HG02885 (cell line): ENCODE measurements around the gene ZDHHC14.

Experiments used
- ATAC-seq: cut with Tn5 transposase; IDR thresholded peaks from one replicate; pipeline ENCODE4 v1.9.1; 2021; ENCODE audit warnings: mild to moderate bottlenecking; ENCODE audit not compliant: unreplicated experiment, poor library complexity

The ZDHHC14 gene

DNA sequence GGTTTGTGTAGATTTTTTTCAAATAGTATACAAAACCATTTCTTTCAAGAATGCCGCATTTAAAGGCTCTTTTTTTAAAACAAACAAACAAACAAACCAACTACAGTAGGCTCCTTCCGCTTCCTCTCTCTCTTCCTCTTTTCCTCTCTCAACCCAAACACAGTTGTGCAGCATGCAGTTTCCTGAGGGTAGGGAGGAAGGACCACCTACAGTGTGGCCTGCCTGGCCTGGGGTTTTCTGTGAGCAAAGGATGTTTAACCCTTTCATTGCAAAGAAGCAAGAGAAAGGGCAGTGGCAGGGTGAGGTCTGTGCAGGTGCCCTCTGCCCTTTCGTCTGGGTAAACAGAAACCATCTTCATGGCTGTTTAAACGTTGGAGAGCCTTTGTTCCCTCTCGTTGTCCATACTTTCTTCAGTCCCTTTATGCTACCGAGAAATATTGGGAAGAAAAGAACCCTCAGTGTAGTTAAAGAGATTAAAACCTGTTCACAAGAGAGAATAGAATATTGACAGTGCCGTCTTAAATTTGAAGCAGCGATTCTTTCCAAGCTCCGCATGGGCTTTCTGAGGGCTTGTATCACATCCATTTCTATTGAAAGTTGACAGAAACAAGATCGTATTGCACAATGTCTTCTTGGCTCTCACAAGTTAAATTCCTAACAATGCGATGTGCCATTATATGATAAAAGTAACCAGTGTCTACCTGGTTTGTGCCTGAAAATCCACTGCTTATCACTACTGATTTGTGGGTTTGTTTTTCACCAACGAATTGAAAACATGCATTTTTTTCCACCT lies 226.5 kb downstream of the ZDHHC14 start:
- ATAC-seq, result peak; percentile 46

DNA sequence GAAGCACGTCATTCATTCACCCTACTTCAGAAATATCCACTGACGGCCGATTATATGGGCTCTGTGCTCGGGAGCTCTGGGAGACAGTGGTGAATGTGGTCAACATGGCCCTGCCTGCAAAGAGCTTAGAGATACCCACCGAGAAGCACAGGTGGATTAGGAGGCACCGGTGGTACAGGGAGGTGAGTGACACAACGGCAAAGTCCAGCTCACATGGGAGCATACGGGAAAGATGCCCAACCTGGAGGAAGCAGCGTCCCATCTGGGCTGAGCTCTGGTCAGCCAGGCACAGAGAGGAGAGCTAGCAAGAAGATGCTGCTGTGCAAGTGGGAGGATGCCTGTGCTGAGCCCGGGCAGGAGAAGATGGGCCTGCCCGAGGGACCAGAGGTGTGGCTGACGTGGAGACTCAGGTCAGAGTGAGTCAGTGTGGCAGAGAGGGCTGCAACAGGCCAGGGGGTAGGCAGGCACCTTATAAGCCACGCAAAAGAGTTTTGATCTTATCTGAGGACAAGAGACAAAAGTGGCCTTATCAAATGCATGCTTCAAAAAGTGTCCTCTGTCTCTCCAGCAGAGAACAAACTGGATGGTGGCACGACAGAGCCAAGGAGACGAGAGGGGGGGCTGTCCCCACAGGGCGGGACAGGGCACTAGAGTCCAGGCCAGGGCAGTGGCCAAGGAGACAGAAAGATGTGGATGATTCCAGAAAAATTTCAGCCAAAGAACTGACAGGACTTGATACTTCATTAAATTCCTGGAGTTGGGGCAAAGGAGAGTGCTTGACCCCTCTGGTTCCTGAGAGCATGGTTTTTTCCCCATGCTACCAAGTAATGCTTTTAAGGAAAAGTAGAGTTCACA lies 227.5 kb downstream of the ZDHHC14 start:
- ATAC-seq, result no peak

DNA sequence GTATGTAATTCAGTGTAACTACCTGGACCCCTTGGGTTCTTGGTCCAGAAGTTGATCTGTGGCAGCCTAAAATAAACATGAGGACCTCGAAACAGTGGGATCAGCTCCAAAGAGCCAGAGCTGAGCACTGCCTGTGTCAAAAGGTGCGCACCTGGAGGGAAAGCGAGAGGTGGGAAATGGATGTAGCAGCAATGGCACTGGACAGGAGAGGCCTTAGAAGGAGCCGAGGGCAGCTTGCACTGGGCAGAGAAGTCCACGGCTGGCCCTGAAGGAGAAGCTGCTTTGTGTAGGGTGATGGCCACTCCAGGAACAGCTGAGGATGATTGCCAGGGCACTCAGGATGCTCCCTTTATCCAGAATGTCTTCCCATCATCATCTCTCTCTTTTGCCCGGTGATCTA lies 228.1 kb downstream of the ZDHHC14 start:
- no peak for ATAC-seq

DNA sequence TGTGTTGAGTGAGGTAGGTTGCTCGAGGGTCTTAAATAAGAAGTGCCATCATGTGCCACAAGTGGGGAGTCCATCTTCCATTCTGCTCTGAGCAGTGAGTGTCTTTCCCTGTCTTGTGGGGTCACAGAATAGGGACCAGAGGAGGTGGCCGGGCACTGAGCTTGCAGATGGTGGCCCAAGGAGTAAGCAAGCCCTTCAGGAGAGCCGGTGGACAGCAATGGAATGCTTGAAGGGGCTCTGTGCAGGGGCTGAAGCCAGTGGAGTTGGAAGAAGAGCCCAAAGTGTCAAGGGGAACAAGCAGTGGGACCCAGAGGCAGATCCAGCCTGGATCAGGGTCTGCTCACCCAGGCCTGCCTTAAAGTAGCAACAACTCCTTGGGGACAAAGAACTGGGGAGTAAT lies 228.6 kb downstream of the ZDHHC14 start:
- ATAC-seq, result no peak

DNA sequence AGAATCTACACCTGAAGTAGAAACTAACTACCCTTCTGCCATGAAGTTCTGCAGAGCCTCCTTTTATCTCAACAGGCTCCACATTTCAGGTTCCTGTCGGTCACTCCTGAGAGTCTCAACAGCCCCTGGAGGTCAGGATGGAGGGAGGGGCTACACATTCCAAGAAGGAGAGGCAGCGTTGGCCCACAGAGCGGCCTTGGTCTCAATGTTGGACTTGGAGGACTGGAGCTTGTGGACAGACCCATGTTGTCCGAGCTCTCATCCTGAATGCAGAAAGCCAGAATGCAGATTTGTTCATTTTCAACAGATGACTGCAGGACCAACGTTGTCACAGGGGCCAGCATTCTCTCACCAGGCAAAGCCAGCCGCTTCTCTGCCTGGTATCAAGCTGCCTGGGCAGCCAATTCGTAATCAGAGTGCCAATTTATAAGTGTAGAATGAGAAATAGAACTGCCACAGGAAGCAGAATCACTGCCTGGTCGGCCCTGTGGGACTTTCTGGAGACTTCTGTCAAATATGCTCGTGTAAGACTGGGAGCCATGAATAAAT lies 229.5 kb downstream of the ZDHHC14 start:
- ATAC-seq, result no peak

DNA sequence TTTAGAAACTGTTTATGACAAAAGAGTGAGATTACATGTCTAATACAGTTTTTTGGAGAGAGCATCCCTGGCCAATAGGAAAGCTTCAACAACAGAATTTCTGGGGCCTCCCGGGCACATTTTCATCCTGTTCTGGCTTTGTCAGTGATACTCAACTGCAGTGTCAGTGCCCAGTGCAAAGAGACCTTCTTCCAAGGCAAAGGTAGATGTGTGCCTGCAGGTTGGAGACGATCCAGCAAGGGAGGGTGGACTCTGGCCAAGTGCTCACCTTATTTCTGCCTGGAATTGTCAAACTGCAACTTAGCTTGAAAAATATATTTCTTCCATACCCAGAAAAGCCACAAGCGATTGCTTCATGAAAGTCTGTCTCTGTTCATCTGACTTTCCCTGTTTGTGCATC lies 230.4 kb downstream of the ZDHHC14 start:
- ATAC-seq, result no peak

DNA sequence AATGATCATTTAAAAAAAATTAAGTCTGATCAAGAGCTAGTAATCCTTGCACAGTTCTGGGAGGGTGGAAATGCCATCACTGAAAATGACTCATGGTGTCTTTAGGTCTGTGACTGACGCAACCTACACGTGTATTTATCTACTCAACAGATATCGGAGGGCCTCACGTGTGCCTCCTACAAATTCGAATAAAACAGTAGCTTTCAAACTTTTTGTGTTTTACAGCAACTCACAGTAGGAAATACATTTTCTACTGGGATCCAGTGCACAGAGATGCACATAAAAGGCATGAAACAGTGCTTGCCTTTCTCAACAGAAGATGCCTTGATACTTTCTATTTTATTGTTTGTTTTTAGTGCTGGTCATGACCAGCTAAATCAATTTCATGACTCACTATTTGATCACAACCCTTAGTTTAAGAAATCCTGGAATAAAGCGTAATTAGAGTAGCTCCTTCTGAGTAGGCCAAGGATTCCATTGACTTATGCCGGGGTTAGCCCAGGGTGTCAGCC lies 232.1 kb downstream of the ZDHHC14 start:
- ATAC-seq, result no peak

DNA sequence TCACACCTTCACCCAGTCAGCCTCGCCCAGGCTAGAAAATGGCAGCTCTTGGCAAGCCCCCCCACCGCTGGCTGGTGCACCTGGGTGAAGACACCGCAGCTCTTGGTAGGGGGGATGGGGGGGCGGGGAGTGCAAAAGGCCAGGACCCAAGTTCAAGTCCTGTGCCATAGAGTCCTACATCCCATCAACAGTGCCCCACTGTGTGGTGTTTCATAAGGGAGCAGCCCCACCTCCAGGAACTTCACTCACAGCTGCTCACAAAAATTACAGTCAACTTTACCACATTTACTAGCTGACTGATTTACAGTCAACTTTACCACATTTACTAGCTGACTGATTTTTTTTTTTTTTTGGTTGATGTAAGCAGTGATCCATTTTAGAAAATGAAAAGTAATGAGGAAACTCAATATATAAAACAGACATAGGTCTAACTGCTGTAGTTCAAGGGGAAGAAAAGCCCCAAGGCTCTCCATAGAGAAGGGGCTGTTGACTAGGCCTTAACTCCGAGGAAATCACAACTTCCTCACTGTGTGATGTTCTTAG lies 233.1 kb downstream of the ZDHHC14 start:
- no peak for ATAC-seq

DNA sequence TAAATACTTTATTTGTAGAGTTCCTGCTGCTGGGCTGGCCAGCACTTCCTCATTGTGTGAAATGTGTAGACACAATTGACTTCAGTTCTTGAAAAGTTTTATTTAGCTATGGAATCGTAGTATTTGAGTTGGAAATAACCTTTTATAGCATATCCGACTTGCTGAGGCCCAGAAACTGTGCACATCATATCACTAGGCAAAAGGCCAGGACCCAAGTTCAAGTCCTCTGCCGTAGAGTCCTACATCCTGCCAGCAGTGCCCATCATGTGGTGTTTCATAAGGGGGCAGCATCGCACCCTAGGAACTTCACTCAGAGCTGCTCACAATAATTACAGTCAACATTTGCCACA lies 234.4 kb downstream of the ZDHHC14 start:
- ATAC-seq, result no peak

DNA sequence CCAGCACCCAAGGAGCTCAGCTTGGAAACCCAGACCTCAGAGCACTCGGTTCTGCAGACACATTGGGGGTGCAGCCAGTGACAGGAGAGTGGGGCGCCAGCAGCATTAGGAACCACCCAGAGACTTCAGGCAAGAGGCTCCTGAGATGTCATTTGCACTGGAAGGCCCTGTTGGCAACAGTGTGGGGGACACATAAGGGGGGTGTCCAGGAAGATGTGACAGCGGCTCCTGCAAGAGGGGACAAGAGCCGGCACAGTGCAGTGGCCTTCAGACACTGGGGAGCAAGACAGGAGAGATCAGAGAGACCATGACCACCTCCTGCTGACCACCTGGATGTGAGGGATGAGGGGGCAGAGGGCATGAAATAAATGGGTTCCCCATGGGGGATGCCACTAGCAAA lies 235.0 kb downstream of the ZDHHC14 start:
- no peak for ATAC-seq

DNA sequence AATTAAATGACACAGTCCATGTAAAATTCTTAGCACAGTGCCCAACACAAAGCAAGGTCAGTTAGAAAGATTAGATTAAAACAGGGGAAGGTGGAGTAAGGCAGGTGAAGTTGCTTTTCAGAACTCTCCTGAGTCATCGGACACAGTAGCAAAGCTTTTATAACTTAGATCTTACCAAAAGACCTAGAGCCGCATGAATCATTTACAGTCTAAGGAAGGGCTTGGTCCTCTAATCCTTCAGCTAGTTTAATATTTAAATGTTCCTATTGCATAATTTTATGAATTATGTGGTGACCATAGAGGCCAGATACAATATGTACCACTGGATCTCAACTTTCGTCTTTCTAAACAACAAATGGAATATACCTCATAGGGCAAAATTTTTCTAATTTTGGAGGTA lies 240.0 kb downstream of the ZDHHC14 start:
- ATAC-seq, result no peak

DNA sequence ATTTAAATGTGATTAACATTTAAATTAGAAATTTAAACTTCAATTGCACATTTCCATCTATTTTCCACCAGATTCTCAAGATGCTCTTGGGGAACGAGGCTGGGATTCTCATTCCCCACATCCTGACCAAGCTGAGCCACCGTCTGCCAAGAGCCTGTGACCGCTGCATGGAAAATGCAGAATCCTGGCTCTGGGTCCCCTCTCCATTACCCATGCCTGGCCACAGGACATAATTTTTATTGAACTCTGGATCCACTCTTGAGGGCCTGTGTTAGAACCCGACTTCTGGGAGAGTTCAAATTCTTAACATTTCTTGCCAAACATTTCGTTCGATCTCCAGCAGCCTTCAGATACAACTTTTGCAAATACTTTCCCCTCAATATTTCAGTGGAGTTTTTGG lies 240.4 kb downstream of the ZDHHC14 start:
- ATAC-seq, result no peak

DNA sequence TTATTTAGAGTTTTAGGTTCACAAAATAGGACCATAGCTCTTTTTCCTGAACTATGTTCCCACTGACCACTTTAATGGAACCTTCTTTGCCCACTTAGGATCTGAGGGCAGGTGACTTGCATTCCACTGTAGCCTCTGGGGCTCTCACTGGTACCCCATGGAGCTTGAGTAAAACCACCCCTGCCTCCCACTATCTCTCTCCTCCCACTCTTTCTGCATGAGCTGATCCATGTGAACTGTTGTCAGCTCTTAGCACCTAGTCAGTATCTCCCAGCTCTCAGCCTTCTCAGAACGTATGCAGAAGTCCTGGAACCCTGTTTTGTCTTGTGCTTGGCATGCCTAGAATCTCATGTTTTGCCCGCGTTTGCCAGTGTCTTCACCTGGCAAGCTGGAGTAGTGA lies 241.4 kb downstream of the ZDHHC14 start:
- ATAC-seq, result no peak

DNA sequence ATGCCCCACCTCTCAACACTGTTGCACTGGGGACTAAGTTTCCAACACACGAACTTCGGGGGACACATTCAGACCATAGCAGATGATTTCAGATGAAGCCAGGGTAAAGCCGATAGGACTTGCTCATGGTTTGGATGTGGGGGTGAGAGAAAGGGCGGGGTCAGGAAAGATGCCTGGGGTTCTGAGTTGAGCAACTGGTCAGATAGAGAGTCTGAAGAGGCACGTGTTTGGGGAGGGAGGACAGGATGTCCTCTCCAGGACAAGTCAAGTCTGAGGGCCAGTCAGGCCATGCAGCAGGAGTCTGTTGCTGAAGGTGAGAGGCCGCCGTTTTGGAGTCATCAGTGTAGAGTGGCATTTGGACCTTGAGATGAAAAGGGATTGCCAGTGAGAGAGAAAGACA lies 244.1 kb downstream of the ZDHHC14 start:
- no peak for ATAC-seq

DNA sequence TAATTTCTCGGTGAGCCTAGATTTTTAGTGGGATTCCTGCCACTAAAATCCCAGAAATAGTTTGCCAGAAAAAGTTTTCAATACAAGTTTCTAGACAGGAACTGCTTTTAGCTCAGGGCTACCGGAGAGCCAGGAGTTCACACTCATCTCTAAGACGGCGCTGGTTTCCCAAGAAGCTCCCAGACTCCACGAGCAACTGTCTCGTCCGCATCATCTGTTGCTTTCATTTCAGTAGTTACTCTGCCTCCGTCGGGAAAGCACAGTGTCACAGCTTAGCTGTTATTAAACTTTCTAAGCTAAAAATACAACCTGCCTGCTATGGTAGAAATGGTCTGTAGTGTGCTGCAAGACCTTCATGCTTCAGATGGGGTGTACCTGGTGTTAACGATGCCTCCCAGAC lies 244.8 kb downstream of the ZDHHC14 start:
- no peak for ATAC-seq

DNA sequence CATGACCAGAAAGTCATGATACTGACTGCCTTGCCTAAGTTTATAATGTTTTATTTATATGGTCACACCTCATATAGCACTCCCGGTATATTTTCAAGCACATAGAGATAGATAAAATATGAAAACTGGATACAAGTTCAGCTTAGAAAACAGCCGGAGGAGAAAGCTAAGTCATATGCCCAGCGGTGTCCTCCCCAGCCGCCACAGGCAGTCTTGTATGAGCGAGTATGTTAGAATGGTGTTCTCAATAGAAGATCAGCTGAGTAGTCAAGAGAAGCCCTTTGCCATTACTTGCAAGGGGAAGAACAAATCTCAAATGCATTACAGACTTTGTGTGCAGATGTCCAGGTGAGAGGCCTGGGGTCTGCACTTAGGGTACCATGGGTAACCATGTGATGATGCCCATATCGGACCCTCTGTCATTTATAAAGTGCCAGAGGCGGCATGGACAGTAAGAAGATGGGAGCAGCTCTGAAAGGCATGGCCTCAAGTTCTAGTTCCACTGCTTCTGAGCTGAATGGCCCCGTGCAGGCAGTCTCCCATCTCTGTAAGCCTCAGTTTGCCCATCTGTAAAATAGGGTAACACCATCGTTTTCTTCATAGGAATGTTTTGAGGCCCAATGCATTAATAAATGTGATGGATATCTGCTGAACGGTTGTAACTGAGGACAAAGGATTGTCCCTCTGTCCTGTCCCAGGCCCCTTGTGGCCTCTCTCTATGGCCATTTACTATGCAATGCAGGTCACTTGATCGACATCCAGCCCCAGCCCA lies 246.4 kb downstream of the ZDHHC14 start:
- ATAC-seq, result no peak

DNA sequence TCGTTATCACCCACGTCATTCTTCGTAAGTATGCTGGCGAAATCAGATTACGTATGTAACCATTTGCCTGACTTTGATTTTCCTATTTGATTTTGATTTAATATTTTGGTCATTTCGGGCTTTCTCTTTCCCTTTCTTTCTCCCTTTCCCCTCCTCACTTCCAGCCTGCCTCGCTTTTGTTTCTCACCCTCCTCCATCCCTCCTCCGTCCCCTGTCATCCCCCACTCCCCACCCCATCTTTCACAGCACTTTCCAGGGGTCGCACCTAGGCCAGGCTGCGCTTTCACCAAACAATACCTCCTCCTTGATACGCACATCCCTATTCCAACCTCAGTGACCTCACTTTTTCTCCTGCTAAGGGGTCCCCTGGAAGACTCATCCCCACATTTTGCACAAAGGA lies 247.5 kb downstream of the ZDHHC14 start:
- no peak for ATAC-seq

DNA sequence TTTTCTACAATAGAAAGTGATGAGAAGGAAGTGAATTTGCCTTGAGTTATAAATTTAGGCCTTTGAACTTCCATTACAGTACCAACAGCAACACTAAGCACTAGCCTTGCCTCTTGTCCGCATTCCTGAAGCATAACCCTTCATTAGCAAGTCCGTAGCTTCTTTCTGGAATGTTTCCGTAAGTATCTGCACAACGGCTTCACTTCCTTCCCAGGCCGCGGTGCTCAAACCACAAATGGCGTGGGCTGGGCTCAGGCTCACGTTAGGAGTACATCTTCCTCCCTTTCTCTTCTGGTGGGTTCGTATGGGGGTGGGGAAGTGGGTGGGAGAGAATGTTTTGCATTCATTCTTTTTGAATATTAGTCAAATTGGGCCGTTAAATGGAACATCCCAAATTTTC lies 248.2 kb downstream of the ZDHHC14 start:
- no peak for ATAC-seq

DNA sequence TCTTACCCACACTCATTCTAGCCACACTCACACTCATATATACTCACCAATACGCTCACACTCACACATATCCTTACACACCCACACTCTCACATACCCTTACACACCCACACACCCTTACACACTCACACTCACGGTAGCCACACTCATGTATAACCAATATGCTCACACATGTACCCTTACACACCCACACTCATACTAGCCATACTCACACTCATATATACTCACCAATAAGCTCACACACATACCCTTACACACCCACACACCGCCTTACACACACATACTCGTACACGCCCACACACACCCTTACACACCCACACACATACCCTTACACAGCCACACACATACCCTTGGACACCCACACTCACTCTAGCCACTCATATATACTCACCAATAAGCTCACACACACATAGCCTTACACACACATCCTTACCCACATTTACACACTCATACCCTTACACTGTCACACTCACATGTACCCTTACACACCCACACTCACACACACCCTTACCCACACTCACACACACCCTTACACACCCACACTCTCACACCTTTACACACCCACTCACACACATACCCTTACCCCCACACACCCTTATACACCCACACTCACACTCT lies 249.6 kb downstream of the ZDHHC14 start:
- no peak for ATAC-seq

DNA sequence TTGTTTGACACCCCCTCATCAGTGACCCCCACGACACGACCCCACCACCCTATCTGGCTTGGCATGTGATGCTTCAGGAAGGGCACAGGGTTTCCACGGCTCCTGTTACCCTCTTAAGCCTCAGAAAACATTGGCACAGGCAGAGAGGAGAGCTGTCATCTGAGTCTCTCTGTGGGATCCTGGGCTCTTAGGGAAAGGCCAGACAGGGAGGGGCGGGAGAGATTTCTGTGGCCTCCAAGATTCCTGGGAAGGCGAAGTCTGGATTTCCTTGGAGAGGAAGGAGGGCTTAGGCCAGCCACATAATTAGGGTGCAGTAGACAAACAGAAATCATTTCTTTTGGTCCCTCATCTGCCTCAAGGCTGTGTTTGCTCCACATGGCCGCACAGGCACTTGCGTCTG lies 250.4 kb downstream of the ZDHHC14 start:
- ATAC-seq, result no peak
